HG02642 (cell line): ENCODE results near the gene FOSL1.

Experiments
- ATAC-seq: cut with Tn5 transposase; IDR thresholded peaks from one replicate; pipeline ENCODE4 v1.9.1; 2021; ENCODE audit warnings: mild to moderate bottlenecking; ENCODE audit not compliant: unreplicated experiment, poor library complexity

The FOSL1 gene

DNA sequence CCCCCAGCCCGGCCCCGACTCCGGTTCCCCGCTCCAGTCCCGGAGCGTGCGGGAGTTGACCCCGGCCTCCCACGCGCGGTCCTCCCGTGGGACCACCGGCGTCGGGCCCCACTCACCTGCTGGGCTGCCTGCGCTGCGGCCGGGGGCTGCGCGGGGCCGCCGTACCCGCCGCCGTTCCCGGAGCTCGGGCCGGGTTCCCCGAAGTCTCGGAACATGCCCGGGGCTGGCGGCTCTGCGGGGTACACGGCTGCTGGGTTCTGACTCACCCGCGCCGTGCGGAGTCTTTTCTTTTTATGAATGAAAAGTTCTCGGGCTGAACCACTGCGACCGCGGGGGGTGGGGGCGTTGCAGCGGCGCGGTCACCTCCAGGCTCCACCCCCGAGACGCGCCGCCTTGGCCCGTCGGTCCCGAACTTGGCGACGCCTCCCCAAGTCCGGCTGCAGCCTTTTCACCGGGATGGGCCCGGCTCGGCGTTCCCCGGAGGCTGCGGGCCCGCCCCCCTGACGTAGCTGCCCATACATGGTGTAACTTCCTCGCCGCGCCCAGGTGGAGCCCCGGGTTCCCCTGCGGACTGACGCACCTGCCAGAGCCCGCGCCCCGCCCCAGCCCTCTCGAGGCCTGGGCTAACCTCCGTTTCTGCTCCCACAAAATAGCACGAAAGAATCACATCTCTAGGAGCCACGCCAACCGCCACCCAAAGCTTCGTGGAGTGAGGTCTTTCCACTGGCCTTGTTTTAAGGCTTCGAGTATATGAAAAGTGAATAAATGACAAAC, at the start of gene FOSL1:
Gene FOSL1 (minus strand): TSS at position 264 of the 774 bp plus-strand sequence. CDS start 49 bp downstream, at position 215.
- peak; percentile 79 for ATAC-seq

DNA sequence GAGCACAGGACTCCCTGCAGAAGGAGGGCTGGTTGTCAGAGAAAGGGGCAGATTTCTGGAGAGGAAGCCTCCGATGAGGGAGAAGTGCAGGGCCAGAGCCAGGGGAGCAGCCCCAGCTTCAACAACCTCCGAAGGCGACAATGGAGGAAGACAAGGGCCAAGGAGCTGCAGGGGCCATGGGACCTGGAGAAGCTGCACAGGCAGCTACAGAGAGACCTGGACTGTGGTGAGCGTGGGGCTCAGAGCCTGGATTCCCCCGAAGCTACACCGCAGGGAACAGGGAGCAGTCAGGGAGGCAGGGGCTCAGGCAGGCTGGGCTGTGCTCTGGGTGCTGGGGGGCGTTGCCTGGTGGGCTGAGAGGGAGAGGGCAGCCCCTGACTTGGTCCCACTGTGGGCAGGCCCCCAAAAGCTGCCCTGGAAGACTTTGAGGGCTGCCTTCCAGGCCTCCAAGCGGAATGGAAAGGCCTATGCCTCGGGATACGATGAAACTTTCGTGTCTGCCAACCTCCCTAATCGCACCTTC, 47.5 kb upstream of the FOSL1 start:
- ATAC-seq, result no peak

DNA sequence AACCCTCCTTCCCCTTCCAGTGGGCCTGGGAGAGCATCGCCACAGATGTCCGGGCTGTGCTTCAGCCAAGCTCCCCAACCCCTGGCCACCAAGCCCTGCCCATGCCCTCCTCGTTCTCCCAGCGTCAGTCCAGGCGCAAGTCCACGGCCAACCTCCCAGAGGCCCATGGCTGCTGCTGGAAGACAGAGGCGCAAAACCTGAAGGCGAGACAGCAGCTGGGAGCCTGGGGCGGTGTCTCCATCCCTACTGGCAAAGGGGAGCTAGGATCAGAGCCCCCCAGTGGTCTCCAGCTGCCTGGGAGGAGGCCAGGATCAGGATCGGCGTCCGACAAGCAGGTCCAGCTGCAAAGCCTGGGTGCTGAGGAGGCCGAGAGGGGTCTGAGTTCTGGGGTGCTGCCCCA, 46.9 kb upstream of the FOSL1 start:
- no peak for ATAC-seq

DNA sequence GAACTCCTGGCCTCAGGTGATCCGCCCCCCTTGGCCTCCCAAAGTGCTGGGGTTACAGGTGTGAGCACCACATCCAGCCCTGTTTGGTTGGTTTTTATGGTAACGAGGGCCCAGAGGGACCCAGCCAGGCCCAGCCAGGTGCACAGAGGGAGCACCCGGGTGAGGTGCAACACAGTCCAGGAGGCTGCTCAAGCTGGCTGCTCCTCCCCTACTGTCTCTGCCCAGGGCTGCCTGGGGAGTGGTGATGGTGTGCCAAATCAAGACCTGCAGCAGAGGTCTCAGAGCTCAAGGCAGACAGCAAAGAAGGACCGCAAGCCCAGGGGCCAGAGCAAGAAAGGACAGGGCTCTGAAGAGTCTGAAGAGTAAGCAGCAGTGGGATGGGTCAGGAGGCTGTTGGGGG, 46.5 kb upstream of the FOSL1 start:
- ATAC-seq, result no peak

DNA sequence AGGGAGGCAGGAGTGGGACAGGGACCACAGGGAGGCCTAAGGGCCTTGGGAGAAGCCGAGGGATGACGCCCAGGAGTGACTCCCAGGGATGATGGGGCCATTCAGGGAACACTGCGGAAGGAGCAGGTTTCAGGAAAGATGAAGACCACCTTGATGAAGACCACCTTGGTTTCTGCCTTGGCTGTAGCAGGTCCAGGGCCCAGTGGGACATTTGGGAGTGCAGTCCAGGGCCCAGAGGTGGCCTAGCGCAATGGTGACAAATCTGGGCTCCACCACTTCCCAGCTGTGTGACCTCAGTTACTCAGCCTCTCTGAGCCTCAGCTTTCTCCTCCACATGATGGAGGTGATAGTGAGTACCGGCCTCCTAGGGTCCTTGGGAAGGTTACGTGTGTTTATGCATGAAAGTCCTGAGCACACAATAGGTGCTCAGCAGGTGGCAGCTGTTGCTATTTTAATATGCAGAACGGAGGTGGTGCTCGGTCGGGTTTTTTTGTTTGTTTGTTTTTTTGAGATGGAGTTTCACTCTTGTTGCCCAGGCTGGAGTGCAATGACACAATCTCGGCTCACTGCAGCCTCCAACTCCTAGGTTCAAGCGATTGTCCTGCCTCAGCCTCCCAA, 45.9 kb upstream of the FOSL1 start:
- ATAC-seq, result no peak

DNA sequence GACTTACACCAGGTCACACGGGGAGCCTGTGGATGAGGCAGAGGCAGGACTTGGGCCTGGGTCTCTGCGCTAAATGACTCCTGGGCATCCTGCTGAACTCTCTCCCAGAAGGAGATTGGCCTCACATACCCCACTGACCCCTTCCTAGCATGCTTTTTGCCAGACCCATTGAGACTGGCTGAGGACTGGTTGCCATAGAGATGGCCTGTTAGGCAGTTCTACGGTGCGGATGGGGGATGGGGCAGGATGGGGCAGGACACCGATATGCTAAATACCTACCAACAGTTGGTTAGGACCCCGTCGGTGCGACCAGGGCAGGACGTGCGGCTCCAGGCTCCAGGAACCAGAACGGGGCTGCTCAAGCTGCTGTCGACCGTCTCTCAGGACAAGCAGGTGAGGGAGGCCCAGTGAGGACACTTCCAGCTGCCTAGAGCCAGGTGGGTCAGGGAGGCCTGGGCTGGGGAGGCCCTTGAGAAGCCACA, 45.3 kb upstream of the FOSL1 start, which contains the start of gene TSGA10IP:
Gene TSGA10IP (plus strand): TSS at position 51 of the 482 bp plus-strand sequence. CDS start 196 bp downstream, at position 247.
- no peak for ATAC-seq

DNA sequence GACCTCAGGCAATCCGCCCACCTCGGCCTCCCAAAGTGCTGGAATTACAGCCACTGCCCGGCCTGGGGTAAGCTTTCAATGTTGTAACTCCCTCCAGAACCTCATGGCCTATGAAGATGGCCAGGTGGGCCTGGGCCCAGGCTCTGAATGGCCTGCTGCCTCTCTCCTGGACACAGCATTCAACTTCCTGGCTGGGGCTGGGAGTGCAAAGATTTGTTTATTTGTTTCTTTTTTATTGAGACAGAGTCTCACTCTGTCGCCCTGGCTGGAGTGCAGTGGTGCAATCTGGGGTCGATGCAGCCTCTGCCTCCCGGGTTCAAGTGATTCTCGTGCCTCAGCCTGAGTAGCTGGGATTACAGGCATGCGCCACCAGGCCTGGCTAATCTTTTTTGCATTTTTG, 44.6 kb upstream of the FOSL1 start:
- no peak for ATAC-seq

DNA sequence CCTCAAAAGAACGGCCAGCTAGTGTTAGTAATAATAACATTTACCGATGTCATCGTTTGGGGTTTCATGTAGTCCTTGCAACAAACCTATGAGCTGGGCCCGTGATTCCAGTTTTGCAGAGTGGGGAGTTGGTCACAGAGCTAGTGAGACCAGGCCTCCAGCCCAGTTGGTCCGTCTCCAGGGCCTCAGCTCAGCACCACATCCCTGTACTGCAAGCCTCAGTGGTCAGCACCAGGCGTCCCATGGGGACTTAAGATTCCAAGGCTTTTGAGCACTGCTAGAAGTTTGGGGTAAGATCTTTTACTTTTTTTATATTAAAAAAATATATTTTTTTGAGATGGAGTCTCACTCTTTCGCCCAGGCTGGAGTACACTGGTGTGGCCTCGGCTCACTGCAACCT, 44.0 kb upstream of the FOSL1 start:
- no peak for ATAC-seq

DNA sequence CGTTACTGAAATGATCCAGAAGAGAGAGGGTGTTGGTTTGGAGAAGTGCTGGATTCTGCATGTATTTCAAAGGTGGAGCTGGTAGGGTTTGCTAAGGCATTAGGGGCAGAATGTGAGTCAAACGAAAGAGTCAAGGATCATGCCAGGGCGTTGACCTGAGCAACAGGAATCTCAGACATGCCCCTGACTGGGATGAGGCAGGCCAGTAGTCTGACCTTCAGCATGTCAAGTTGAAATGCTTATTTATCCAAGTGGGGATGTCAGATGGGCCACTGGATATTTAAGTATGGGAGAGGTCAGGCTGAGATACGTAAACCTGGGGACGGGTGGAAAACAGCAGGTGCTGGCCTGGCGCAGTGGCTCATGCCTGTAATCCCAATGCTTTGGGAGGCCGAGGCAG, 42.3 kb upstream of the FOSL1 start:
- no peak for ATAC-seq

DNA sequence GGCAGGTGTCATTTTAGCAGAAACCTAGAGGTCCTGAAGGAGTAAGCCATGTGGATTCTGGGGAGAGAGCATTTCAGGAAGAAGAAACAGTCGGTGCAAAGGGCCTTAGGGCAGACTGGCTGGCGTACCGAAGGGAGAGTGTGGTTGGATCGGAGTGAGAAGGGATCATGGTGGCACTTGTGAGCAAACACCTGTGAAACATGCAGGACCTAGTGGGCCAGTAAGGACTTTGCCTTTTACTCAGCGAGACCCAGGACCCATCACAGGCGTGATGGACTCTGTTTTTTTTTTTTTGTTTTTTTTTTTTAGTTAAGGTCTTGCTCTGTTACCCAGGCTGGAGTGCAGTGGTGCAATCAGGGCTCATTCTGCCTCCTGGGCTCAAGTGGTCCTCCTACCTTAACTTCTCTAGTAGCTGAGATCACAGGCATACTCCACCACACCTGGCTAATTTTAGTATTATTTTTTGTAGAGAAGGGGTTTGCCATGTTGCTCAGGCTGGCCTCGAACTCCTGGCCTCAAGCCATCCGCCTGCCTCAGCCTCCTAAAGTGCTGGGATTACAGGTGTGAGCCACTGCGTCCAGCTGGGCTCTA, 41.6 kb upstream of the FOSL1 start:
- ATAC-seq, result no peak

DNA sequence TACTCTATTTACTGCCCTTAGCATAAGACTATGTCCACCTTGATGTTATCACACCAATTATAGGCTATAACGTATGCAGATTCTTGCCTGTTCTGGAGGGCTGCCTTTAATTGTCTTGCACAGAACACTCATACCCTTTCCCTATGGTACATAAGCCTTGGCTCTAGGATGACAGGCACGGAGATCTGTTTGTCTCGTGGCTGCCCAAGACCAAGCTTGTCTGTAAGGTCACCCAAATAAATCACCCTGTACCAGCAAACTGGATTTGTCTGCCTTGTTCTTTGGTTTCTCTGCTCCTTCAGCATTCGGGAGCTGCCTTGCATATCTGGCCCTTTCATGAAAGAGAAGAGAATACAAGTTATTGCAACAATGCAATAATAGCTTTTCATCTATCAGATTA, 37.6 kb upstream of the FOSL1 start:
- ATAC-seq, result no peak

DNA sequence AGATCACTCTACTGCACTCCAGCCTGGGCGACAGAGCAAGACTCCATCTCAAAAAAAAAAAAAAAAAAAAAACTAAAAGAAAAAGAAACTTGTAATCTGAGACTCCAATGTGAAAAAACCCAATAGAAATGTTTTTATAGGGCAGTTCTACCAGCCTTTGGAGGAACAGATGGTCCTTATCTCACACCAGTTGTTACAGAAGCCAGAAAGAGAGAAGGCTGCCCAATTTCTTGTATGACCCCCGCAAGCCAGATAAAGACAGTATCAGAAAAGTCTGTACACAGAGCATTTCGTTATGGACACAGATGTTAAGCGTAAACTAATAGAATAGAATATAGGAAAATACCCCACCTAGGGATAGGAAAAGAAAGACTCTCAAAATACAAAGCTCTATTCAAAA, 33.8 kb upstream of the FOSL1 start:
- no peak for ATAC-seq

DNA sequence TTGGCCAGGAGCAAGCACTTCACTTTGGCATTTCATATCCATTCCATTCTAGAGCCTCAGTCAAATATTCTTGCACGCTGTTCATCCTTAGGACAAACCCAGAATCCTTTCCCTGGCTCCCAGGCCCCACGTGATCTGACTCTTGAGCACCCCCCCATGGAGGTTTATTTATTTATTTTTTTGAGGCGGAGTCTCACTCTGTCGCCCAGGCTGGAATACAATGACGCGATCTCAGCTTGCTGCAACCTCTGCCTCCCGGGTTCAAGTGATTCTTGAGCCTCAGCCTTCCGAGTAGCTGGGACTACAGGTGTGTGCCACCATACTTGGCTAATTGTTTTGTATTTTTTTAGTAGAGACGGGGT, 32.4 kb upstream of the FOSL1 start:
- no peak for ATAC-seq

DNA sequence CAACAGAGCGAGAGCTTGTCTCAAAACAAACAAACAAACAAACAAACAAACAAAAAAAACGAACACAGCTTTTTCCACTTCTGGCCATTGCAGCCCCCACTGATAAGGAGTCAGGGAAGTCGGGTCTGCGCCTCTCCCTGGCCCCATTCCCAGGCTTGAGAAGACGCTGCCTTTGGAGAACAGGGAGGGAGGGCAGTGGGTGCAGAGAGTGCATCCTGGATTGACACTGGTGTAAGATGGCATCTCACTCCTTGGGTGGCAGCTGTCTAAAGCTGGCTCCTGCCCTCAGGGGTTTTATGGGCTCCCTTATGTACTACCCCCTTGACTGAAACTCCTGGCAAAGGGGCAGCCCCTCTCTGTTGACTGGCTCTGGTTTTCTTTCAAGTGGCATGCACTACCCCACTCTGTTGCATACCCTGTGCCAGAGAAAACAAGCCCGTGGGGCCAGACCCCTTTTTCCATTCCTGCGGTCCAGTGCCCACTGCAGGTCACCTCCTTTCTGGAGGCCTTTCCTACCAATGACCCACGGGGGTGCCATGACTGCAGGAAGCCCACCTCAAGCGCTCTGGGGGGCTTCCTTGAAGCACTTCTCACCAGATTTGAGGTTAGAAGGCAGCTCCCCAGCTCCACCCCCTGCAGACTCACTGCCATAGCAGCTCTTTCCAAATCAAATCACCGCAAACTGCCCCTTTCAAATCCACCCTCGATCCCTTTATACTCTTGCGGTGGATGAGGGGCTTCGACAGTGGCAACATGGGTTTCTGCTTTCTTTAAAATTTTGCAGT, 31.8 kb upstream of the FOSL1 start:
- no peak for ATAC-seq

DNA sequence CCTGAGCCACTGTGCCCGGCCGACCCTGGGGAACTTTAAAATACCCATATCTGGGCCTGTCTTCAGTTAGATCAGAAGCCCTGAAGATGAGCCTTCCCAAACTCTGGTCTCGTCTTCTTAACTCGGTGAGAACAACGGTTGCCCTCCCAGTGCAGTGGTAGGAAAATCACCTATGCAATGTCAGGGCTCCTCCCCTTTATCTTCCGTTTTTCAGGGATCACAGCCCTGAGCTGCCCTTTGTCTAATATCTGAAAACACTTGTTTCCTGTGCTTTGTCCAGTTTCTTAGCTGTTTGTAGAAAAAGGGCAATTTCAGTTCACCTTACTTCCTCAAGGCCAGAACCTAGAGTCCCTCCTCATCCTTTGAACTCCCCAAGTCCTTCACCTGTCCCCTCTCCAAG, 28.5 kb upstream of the FOSL1 start:
- no peak for ATAC-seq

DNA sequence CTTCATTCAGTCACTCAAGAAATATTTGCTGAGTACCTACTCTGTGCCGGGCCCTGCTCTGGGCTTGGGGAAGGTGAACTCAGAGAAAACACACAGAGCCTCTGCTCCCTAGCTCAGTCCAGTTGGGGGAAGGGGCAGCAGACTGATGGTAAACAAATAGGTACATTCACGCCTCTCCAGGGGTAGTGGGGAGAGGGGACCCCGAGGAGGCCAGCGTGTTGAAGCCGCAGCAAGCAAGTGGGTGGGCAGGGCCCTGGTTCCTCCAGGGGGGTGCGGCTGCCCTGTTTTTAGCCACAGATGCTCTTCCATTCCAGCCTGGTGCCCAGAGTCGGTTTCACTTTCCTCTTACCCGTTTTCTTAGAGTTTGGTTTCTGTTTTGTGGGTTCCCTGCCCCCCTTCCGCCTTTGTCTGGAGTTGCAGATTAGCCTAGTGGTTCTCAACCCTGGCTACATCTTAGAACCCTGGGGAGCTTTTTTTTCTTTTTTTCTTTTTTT, 27.8 kb upstream of the FOSL1 start:
- peak; percentile 64 for ATAC-seq

DNA sequence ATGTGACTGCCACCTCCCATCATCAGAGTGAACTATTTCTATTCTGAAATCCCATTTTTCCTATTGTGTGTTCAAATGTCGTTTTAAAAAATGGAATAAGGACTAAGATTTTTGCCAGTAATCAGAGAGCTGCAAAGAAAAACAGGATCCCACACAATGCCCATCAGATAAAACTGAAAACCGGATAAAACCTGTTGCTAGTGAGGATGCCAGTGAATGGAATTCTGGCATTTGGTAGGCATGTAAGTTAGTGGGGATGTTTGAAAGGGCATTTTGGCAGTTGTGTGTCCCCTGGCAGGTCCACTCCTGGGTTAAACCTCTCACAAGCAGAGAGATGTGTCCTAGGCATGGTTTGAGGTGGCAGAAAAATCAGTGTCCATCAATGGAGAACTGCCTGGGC, 25.2 kb upstream of the FOSL1 start:
- ATAC-seq, result no peak

DNA sequence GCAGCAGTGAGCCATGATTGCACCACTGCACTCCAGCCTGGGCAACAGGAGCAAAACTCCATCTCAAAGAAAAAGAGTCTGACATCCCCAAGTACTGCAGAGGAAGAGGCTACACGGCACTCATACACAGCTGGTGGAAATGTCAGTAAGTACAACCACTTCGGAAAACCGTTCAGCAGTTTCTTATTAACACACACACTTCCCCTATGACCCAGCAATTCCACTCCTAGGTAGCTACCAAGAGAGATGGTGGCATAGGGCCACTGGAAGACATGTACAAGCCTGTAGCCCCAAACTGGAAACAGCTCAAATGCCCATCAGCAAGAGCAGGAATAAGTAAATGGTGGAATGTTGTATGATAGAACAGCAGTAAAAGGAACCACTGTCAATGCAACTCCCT, 22.4 kb upstream of the FOSL1 start:
- ATAC-seq, result no peak

DNA sequence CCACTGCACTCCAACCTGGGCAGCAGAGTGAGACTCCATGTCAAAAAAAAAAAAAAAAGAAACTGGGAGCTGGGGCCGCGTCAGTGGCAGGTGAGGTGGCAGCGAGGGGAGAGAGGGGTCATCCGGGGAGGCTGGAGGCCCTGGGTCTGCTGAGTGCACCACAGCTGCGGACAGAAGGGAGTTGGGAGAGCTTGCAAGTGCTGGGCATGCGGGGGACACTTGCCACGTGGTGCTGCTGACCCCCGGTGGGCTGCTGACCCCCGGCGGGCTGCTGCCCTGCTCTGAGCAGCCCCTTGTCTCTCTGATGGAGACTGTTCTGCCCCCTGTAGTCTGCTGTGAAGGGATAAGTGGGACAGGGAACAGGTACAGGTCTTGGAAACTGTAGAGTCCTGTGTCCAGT, 21.7 kb upstream of the FOSL1 start:
- ATAC-seq, result no peak

DNA sequence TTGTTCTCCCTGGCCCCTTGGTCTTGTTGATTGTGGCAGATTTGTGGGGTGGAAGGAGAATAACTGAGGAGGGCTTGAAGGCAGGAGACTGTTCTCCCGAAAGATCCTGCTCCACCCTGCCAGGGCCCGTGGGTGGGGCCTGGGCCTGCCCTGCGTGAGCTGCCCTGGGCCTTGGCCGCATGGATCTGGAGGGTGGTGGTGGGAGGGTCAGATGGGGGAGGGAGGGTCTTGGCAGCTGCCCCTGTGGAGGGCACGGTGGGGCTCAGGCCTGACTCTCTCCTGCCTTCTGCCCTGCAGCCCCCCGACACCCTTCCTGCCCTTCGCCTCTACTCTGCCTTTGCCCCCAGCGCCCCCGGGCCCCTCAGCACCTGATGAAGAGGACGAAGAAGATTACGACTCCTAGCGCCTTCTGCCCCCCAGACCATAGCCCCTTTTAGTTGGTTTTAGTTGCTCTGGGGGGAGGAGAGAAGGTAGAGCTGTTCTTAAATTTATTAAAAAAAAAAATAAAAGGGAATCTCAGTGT, 20.9 kb upstream of the FOSL1 start:
- ATAC-seq, result no peak
